ENCODE data around the gene NUP214. TPM values are rescaled to one million over a fixed set of nuclear protein-coding genes. Genes with fewer than 3 reads are reported as not detected.

Gene NUP214
- total RNA-seq, 4 donors from 2014 or later = 17.4 to 45.4 (median 31.1) TPM

- TF ChIP-seq POLR2A (IDR thresholded peaks at IDR 0.05) (no peak), CTCF (IDR thresholded peaks at IDR 0.05) (no peak)
Measured at GRCh38 chr9:131220485-131220884, 95.1 kb downstream of the NUP214 start.

GRCh38 chr9:131222460-131222859, 97.1 kb downstream of the NUP214 start:
- Histone ChIP-seq H3K4me1 (peaks cover 0 to 7% (median 0%) of the 10 kb centered on the region in 3 donors), H3K9me3 (no peaks in the 10 kb centered on the region), H3K27ac (no peak overlapping the region), H3K27me3 (no peaks in the 10 kb centered on the region), H3K36me3 (peaks cover 3 to 84% (median 3%) of the 10 kb centered on the region in 3 donors), H3K4me3 (no peak overlapping the region)
- intact Hi-C loops (cut with DNase I) = no loop called here
- 95 to 96% methylated on average over 6 of the region's 6 CpGs for WGBS, 2 donors
- DNase-seq = no peak
- TF ChIP-seq CTCF (IDR thresholded peaks at IDR 0.05) (no peak), POLR2A (IDR thresholded peaks at IDR 0.05) (no peak)

More at GRCh38 chr9:131220485-131220884, 95.1 kb downstream of the NUP214 start:
- Histone ChIP-seq H3K9me3 (no peaks in the 10 kb centered on the region), H3K27ac (no peak overlapping the region), H3K4me3 (no peak overlapping the region), H3K27me3 (no peaks in the 10 kb centered on the region), H3K36me3 (peaks cover 3 to 86% (median 7%) of the 10 kb centered on the region in 3 donors), H3K4me1 (no peaks in the 10 kb centered on the region)
- no peak for DNase-seq
- 85 to 86% methylated on average over 2 of the region's 2 CpGs for WGBS, 2 donors
- intact Hi-C loops (cut with DNase I) = no loop called here

- TF ChIP-seq POLR2A (IDR thresholded peaks at IDR 0.05) (no peak), CTCF (IDR thresholded peaks at IDR 0.05) (no peak)
- intact Hi-C loops (cut with DNase I) = no loop called here
Measured at GRCh38 chr9:131226226-131226625, 100.8 kb downstream of the NUP214 start.

GRCh38 chr9:131227112-131227958, 101.9 kb downstream of the NUP214 start:
- no peaks in the 10 kb centered on the region for H3K27me3 ChIP-seq
- H3K9me3 ChIP-seq = no peaks in the 10 kb centered on the region
- H3K4me1 ChIP-seq = peaks cover 0 to 8% (median 0%) of the 10 kb centered on the region in 3 donors
- intact Hi-C loops (cut with DNase I) = no loop called here
- no peak for DNase-seq
- no peak overlapping the region for H3K4me3 ChIP-seq
- WGBS, 2 donors = 53 to 55% methylated on average over 9 of the region's 9 CpGs
- H3K27ac ChIP-seq = no peak overlapping the region
- peaks cover 14 to 91% (median 20%) of the 10 kb centered on the region in 3 donors for H3K36me3 ChIP-seq
- TF ChIP-seq POLR2A (IDR thresholded peaks at IDR 0.05) = no peak
- no peak for TF ChIP-seq CTCF (IDR thresholded peaks at IDR 0.05)

More at GRCh38 chr9:131226226-131226625, 100.8 kb downstream of the NUP214 start:
- 84 to 86% methylated on average over 3 of the region's 3 CpGs for WGBS, 2 donors
- no peaks in the 10 kb centered on the region for H3K27me3 ChIP-seq
- peaks cover 0 to 8% (median 0%) of the 10 kb centered on the region in 3 donors for H3K4me1 ChIP-seq
- H3K36me3 ChIP-seq = peaks cover 10 to 84% (median 16%) of the 10 kb centered on the region in 3 donors
- no peak overlapping the region for H3K27ac ChIP-seq
- no peak for DNase-seq
- H3K9me3 ChIP-seq = no peaks in the 10 kb centered on the region
- H3K4me3 ChIP-seq = no peak overlapping the region

- H3K4me3 ChIP-seq = peak overlapping the region in 1 of 4 donors; percentile 36
- intact Hi-C loops (cut with DNase I) = no loop called here
- H3K9me3 ChIP-seq = no peaks in the 10 kb centered on the region
- no peak for TF ChIP-seq CTCF (IDR thresholded peaks at IDR 0.05)
- no peak for TF ChIP-seq POLR2A (IDR thresholded peaks at IDR 0.05)
- H3K36me3 ChIP-seq = peaks cover 17 to 91% (median 20%) of the 10 kb centered on the region in 3 donors
- no peak overlapping the region for H3K27ac ChIP-seq
- H3K27me3 ChIP-seq = no peaks in the 10 kb centered on the region
- H3K4me1 ChIP-seq = peaks cover 0 to 8% (median 0%) of the 10 kb centered on the region in 3 donors
- 54 to 77% methylated on average over 5 to 6 of the region's 9 CpGs for WGBS, 2 donors
- no peak for DNase-seq
Measured at GRCh38 chr9:131227959-131228460, 102.6 kb downstream of the NUP214 start.
